Gastroesophageal sphincter (tissue), 4 donors: ENCODE data around the gene C10orf71. TPM values are rescaled to one million over a fixed set of nuclear protein-coding genes. Genes with fewer than 3 reads are reported as not detected.
A peak's percentile ranks its signal among the peaks of the same experiment; 100 is the strongest.

Source experiments
- ATAC-seq: fragments of 150-250 bp; one replicate; pipeline ENCODE4 v1.9.1; 2016; ENCODE audit warnings: mild to moderate bottlenecking, moderate library complexity
- H3K27ac ChIP-seq, 4 donors: fragments of 200-600 bp; sonication (generic) in 3 of 4; 1 replicate in 3 of 4; 2 replicates in 1 of 4; pipeline ENCODE4 v1.5.1; 2016 to 2019
- H3K27me3 ChIP-seq: fragments of 200-600 bp; sonication (generic); one replicate; pipeline ENCODE4 v1.5.1; 2019
- H3K36me3 ChIP-seq, 2 donors: fragments of 200-600 bp; sonication (generic); one replicate each; pipeline ENCODE4 v1.5.1; 2019; ENCODE audit warnings: control low read depth in 1 of 2
- H3K4me1 ChIP-seq, 3 donors: fragments of 200-600 bp; sonication (generic); 1 replicate in 2 of 3; 2 replicates in 1 of 3; pipeline ENCODE4 v1.5.1; 2016 to 2019; ENCODE audit warnings: control low read depth in 2 of 3
- H3K4me3 ChIP-seq, 2 donors: fragments of 200-600 bp; sonication (generic); one replicate each; pipeline ENCODE4 v1.5.1; 2019; ENCODE audit warnings: mild to moderate bottlenecking in 1 of 2, moderate library complexity in 1 of 2
- H3K9me3 ChIP-seq, 3 donors: fragments of 200-600 bp; sonication (generic); one replicate each; pipeline ENCODE4 v1.5.1; 2017 to 2019; ENCODE audit warnings: control low read depth in 2 of 3
- EP300 ChIP-seq: sonication (generic); formaldehyde crosslinking; IDR thresholded peaks from one replicate; pipeline ENCODE4 v1.6.1; 2017; ENCODE audit warnings: antibody characterized with exemption, mild to moderate bottlenecking
- POLR2A ChIP-seq, 2 donors: fragments of 450-650 bp; IDR thresholded peaks; one replicate each; pipeline ENCODE4 v1.6.1; 2017; ENCODE audit warnings: antibody characterized with exemption in 2 of 2, mild to moderate bottlenecking in 2 of 2, moderate library complexity in 1 of 2
- POLR2AphosphoS5 ChIP-seq: sonication (generic); formaldehyde crosslinking; IDR thresholded peaks from one replicate; pipeline ENCODE4 v1.6.1; 2017; ENCODE audit warnings: antibody characterized with exemption
- WGBS, 2 donors: methylation state at CpG; one replicate each; pipeline ENCODE4 v1.1.5; 2018; ENCODE audit warnings: low coverage in 1 of 2; 5-methylcytosine and 5-hydroxymethylcytosine counted together
- total RNA-seq, 4 donors: library from RNA; depleted of rRNA; stranded (reverse); fragments of >200 nt; gene quantifications; one replicate each; pipeline ENCODE4 v1.1.0, GENCODE V29; 2016
- TF ChIP-seq, protein P1 (sequence below), 4 experiments: fragments of 200-600 bp in 2 of 4; fragments of 450-650 bp in 2 of 4; sonication (generic) in 1 of 4; IDR thresholded peaks; one replicate each; pipeline ENCODE4 v1.5.1; 2017 to 2019; ENCODE audit warnings: antibody characterized with exemption in 4 of 4, mild to moderate bottlenecking in 2 of 4, moderate library complexity in 2 of 4

C10orf71 gene
- total RNA-seq, 4 donors from 2014 or later, result 0.08 to 0.27 TPM; not detected in 2

DNA sequence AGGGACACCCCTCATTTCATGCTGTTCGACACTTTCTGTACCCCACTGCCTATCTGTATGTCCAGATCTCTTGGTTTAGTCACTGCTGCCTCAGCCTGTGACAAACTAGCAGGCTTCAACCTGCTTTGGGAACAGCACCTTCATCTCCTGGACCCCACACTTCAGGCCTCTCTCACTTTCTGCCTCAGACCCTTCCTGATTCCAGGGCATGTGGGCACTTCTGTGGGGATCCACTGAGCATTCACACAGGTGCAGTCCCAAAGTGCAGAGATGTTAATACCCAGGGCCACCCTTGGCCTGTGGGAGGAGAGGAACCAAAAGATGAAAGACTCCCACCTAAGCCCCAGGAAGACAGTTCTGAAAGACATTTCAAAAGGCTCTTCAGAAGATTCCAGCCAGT is 29.4 kb upstream of the C10orf71 start:
- Histone ChIP-seq H3K27me3 (no peaks in the 10 kb centered on the region), H3K9me3 (peaks cover 0 to 27% (median 0%) of the 10 kb centered on the region in 3 donors), H3K36me3 (no peaks in the 10 kb centered on the region), H3K4me3 (no peak overlapping the region), H3K27ac (no peak overlapping the region), H3K4me1 (peaks cover 0 to 15% (median 11%) of the 10 kb centered on the region in 3 donors)
- TF ChIP-seq POLR2AphosphoS5 (no peak), POLR2A (IDR thresholded peaks at IDR 0.05) (no peak), EP300 (no peak)
- TF ChIP-seq, protein P1, sequence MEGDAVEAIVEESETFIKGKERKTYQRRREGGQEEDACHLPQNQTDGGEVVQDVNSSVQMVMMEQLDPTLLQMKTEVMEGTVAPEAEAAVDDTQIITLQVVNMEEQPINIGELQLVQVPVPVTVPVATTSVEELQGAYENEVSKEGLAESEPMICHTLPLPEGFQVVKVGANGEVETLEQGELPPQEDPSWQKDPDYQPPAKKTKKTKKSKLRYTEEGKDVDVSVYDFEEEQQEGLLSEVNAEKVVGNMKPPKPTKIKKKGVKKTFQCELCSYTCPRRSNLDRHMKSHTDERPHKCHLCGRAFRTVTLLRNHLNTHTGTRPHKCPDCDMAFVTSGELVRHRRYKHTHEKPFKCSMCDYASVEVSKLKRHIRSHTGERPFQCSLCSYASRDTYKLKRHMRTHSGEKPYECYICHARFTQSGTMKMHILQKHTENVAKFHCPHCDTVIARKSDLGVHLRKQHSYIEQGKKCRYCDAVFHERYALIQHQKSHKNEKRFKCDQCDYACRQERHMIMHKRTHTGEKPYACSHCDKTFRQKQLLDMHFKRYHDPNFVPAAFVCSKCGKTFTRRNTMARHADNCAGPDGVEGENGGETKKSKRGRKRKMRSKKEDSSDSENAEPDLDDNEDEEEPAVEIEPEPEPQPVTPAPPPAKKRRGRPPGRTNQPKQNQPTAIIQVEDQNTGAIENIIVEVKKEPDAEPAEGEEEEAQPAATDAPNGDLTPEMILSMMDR (IDR thresholded peaks at IDR 0.05), result no peak
- 88 to 100% methylated on average over 1 of the region's 1 CpG for WGBS, 2 donors
- no peak for ATAC-seq

DNA sequence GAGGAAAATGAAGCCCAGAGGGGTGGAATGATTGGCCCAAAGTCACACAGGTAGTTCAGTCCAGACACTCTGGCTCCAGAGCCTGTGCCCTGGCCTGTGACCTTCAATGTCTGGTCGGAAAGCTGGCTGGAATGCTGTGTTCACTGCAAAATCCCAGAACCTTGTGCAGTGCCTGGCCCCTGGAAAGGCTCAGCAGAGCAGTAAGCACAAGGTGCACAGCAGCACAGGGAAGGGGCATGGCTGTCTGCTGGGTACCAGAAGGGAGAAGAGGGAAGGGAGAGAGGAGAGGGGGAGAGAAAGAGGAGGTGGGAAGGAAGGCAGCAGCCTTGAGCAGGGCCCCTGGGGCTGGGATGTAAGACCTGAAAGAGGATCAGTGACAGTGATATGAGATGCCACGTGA is 28.4 kb upstream of the C10orf71 start:
- TF ChIP-seq POLR2A (IDR thresholded peaks at IDR 0.05) (no peak), EP300 (no peak), POLR2AphosphoS5 (no peak)
- TF ChIP-seq, protein P1 (IDR thresholded peaks at IDR 0.05), result no peak
- ATAC-seq, result no peak
- Histone ChIP-seq H3K9me3 (peaks cover 0 to 16% (median 0%) of the 10 kb centered on the region in 3 donors), H3K36me3 (no peaks in the 10 kb centered on the region), H3K4me3 (no peak overlapping the region), H3K4me1 (peaks cover 0 to 15% (median 11%) of the 10 kb centered on the region in 3 donors), H3K27ac (no peak overlapping the region), H3K27me3 (no peaks in the 10 kb centered on the region)
- WGBS, 2 donors, result no CpG with 5 or more reads among the region's 2 CpGs

DNA sequence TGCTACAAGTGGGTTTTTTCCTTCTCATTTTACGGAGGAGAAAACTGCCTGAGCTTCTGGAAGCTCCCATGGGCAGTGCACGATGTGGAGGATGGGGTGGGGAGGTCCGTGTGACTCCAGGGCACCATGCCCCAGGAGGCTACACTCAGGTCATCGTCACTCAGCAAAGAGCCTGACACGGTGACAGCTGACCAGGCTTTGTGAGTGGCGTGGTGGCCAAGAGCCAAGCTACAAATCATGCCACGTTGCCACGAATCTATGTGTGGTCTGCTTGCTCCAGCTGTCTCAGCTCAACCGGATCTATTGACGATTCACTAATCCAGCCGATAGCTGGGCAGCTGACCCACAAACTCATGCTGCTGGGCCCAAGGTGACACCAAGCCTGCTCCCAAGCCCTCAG is 27.6 kb upstream of the C10orf71 start:
- no peak overlapping the region for H3K4me3 ChIP-seq
- H3K4me1 ChIP-seq, result peaks cover 0 to 15% (median 11%) of the 10 kb centered on the region in 3 donors
- 81% methylated on average over 6 of the region's 11 CpGs for WGBS, 2 donors
- peaks cover 0 to 10% (median 0%) of the 10 kb centered on the region in 3 donors for H3K9me3 ChIP-seq
- no peak for ATAC-seq
- no peak overlapping the region for H3K27ac ChIP-seq
- no peaks in the 10 kb centered on the region for H3K36me3 ChIP-seq
- no peak for TF ChIP-seq EP300
- TF ChIP-seq, protein P1 (IDR thresholded peaks at IDR 0.05), result no peak
- no peak for TF ChIP-seq POLR2AphosphoS5
- TF ChIP-seq POLR2A (IDR thresholded peaks at IDR 0.05), result no peak
- H3K27me3 ChIP-seq, result no peaks in the 10 kb centered on the region

DNA sequence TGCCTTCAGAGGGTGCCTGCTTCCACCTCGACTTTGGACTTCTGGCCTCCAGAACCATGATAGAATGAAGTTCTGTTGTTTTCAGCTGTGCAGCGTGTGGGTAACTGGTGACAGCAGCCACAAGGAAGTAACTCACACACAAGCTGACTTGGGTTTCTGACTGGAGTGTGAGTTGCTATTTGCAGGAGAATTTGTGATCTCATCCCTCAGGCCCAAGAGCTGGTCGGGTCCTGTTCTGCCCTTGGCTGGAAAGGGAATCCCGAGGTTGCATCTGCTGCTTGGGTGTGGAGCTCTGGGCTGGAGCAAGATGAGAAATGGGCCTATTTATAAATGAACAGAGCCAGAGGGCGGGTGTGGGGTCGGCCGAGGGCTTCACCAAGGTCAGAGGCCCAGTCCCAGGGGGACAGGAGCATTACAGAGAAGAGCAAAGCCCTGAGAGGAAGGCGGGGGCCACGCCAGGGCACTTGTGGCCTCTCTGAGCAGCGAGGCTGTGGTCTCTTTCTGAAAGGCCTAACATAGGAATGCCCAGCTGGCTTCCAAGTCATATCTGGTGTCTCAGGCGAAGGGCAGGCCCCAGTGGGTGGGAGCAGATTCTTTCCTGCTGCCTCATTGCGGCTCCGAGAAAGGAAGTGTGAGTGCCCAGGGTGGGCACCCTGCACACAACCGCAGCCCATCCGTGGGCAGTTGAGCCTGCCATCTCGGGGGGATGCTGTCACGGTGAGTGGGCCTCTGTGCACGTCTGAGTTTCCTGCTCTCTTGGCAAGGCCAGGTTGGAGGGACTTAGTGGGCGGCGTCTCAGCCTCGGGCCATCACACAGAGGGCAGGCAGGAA is 26.5 kb upstream of the C10orf71 start:
- Histone ChIP-seq H3K36me3 (no peaks in the 10 kb centered on the region), H3K4me1 (peaks cover 0 to 15% (median 11%) of the 10 kb centered on the region in 3 donors), H3K9me3 (peaks cover 0 to 2% (median 0%) of the 10 kb centered on the region in 3 donors), H3K27ac (peak overlapping the region in 2 of 4 donors; percentile 2 to 34), H3K27me3 (no peaks in the 10 kb centered on the region), H3K4me3 (no peak overlapping the region)
- 29 to 59% methylated on average over 6 to 12 of the region's 21 CpGs for WGBS, 2 donors
- TF ChIP-seq POLR2AphosphoS5 (no peak), POLR2A (IDR thresholded peaks at IDR 0.05) (no peak), EP300 (no peak)
- TF ChIP-seq, protein P1 (IDR thresholded peaks at IDR 0.05), result no peak
- peak; percentile 47 for ATAC-seq

DNA sequence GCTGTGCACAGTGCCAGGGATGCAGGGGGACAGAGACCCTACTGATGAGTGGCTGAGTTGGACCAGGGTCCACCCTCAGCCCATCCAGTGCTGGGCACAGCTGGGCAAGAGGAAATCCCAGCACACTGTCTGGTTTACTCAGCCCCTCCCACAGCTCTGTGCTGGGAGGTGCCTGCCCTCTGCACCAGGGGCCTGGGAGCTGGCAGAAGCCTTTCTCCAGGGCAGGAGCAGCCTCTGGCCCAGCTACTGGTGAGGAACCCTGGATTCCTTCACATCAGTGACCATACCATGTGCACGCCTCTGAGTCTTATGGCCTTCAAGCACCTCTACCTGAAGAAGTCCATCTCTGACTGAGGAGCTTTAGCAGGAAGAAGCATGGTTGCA is 25.9 kb upstream of the C10orf71 start:
- Histone ChIP-seq H3K27me3 (no peaks in the 10 kb centered on the region), H3K9me3 (no peaks in the 10 kb centered on the region), H3K4me1 (peaks cover 0 to 15% (median 11%) of the 10 kb centered on the region in 3 donors), H3K36me3 (no peaks in the 10 kb centered on the region), H3K4me3 (no peak overlapping the region), H3K27ac (peak overlapping the region in 2 of 4 donors; percentile 2 to 34)
- WGBS, 2 donors, result no CpG with 5 or more reads among the region's 1 CpG
- peak; percentile 42 for ATAC-seq
- no peak for TF ChIP-seq POLR2A (IDR thresholded peaks at IDR 0.05)
- no peak for TF ChIP-seq POLR2AphosphoS5
- TF ChIP-seq EP300, result no peak
- TF ChIP-seq, protein P1 (IDR thresholded peaks at IDR 0.05), result no peak
